ENCODE results near the gene VARS1. TPM values are rescaled to one million over a fixed set of nuclear protein-coding genes. Genes with fewer than 3 reads are reported as not detected.

Gene VARS1
- total and polyA plus RNA-seq, 2 of the 8 experiments (the other 6 are each of a cell fraction or from before 2014, with no cell fraction given) = 53.5 to 162 TPM

- TF ChIP-seq SP1 (IDR thresholded peaks at IDR 0.05; ENCODE audit: low read depth, low read length) = no peak
- no peak for TF ChIP-seq SUZ12 (IDR thresholded peaks at IDR 0.05; ENCODE audit: low read length)
- TF ChIP-seq KDM5A (IDR thresholded peaks at IDR 0.05; ENCODE audit: low read length) = no peak
- no peak for TF ChIP-seq CTCF (IDR thresholded peaks at IDR 0.05; ENCODE audit: control extremely low read depth in 1 of 3, insufficient read depth in 1 of 3, low read depth in 1 of 3, low read length in 3 of 3)
- no peak for TF ChIP-seq CHD7 (IDR thresholded peaks at IDR 0.05; ENCODE audit: insufficient replicate concordance, low read length)
- no peak for TF ChIP-seq SP2 (IDR thresholded peaks at IDR 0.05; ENCODE audit: low read length)
These were observed 19.7 kb downstream of the VARS1 start (continued) for GRCh38 chr6:31775633-31776484.
